ENCODE results near the gene OR2T5.
"Not testable (repeated sequence)": the region's sequence is repeated elsewhere in the genome, so short reads cannot be mapped to it uniquely, and the experiment has no call there.

Gene OR2T5

DNA sequence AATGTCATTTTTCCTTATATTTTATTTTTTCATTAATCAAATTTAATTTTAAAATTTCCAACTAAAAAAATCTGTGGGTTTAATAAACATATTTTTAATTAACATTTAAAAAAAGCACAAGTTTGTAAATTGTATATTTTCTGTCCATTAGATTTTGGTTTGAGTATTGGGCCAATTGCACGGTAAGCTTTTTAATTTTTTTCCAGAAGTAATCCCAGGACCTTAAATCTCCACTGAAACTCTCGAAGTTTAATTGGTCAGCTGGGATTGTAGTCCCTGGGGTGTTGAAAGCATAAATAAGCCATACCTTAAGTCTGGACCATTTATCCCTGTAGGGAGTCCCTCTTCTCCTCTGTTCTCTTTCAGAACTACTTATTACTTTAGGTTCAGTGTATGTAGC, 19.4 kb downstream of the OR2T5 start, which contains the start of gene OR2G6:
Gene OR2G6 (plus strand): TSS at position 301 of the 400 bp plus-strand sequence. CDS start 13,574 bp downstream, outside the sequence.
- not testable (repeated sequence) for DNase-seq

- not testable (repeated sequence) for DNase-seq
These were observed 21.8 kb downstream of the OR2T5 start for GRCh38 chr1:248510217-248510616.

DNA sequence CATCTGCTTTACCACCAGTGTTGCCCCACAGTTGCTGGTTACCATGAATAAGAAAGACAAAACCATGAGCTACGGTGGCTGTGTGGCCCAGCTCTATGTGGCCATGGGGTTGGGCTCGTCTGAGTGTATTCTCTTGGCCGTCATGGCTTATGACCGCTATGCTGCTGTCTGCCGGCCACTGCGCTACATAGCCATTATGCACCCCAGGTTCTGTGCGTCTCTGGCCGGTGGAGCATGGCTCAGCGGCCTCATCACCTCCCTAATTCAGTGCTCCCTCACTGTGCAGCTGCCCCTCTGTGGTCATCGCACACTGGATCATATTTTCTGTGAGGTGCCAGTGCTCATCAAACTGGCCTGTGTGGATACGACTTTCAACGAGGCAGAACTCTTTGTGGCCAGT, 33.5 kb downstream of the OR2T5 start:
- DNase-seq: no peak

DNA sequence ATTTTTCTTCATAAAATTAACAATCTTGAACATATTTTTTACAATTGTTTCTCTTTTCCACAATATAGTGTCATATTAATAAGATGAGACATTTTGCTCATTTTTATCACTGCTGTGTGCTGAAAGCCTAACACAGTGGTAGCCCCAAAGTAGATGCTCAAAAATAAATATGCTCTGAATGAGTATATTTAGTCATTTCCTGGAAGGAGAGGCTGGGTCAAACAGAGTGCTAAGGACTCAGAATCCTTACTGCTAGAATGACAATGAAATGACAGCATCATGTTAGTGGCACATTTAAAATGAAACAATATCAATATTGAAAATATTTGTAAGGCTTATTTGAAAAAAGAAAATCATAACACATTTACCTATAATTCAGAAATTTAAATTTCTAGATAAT, 49.1 kb downstream of the OR2T5 start:
- DNase-seq: not testable (repeated sequence)

Data from inflammatory macrophage (primary cell).